GM18868 (cell line): Measurements from ENCODE around the gene SEL1L3.

Source experiments
- ATAC-seq: cut with Tn5 transposase; IDR thresholded peaks from one replicate; pipeline ENCODE4 v1.9.1; 2021; ENCODE audit warnings: mild to moderate bottlenecking, moderate library complexity; ENCODE audit not compliant: unreplicated experiment

SEL1L3 gene

DNA sequence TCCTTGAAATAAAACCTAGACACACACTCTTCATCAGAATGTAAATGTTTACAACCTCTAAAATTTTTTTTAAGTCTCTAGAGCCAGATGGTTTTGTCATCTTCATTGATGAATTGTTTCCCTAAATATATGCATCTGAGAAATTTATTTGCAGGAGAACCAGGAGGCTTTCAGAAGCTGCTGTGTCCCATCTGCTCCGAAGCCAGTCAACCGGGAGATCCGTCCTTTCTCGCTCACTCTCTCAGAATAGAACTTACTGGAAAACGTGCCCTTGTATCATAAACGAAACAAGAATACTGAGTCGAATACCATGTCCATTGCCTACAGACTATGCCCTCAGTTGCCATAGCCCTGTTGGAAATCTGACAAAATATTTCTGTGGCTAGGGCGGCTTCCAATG lies 103.7 kb downstream of the SEL1L3 start:
- no peak for ATAC-seq

- no peak for ATAC-seq
These were observed 105.3 kb downstream of the SEL1L3 start for GRCh38 chr4:25757452-25757851.

DNA sequence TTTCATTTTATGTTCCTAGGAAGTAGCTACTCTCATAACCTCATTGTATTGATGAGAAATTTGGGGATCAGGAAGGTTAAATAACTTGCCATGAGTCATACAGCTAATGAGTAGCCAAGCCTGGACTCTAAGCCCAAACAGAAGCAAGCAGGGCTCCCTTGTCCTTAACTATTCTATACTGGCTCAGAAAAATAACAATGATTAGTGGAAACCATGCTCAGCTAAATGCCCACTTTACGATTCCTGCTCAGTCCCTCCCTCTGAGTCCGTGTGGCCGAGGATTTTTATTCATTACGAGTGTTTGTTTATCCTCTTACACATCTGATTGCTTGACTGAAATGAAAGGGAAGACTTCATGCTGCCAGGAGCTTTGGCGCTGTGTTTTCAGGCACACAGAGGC lies 106.3 kb downstream of the SEL1L3 start:
- no peak for ATAC-seq

GRCh38 chr4:25755911-25756310 lies 106.9 kb downstream of the SEL1L3 start:
- ATAC-seq: no peak

DNA sequence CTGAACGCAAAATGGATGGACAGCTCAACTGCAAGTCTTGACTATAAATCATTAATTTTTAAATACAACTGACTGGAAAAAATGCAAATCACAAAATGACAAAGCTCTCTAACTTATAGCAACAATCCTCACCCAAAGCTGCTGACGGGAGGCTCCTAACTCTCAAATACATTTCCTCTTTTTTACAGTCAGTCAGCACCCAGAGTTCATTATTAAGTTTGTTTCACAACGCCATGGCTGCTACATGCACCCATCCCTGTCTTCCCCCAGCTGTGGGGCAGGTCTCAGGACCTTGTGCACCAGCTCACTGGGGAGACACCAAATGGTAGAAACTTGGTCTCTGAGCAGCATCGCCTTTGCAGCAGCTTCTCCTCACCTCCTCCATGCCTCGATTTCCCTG lies 109.5 kb downstream of the SEL1L3 start:
- ATAC-seq: no peak

DNA sequence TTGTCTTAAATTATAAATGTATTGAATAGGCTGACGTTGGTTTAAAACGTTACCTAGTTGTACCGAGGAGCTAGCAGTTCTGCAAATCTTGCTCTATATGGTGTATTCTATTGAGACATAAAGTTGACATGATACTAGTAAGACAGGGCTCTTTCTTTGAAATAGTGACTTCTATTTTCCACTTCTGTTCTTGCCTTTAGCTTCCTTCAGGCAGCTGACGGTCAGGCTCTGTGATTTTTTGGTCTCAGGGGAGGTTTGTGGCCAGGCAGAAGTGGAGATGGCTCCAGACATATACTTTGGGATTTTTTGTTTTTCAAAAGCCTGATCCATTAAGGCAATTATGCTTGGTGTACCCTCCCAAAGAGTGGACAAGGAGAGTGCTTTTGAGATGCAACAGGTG lies 111.9 kb downstream of the SEL1L3 start:
- ATAC-seq: no peak

GRCh38 chr4:25749150-25749794 lies 113.5 kb downstream of the SEL1L3 start:
- no peak for ATAC-seq

DNA sequence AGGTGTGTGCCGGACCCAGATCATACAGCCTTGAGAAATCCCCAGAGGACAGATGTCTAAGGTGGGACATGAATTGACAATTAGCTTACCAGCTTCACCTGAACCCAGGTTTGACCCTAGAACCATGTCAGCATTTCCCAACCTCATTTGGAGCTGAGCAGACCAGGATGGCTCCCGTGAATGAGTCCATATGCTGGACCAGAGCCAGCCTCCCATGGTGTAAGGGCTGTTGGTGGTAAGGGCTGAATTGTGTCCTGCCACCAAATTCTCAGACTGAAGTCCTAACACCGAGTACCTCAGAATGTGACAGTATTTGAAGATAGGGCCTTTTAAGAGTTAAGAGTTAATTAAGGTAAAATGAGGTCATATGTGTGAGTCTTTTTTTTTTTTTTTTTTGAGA lies 118.8 kb downstream of the SEL1L3 start:
- ATAC-seq: no peak

DNA sequence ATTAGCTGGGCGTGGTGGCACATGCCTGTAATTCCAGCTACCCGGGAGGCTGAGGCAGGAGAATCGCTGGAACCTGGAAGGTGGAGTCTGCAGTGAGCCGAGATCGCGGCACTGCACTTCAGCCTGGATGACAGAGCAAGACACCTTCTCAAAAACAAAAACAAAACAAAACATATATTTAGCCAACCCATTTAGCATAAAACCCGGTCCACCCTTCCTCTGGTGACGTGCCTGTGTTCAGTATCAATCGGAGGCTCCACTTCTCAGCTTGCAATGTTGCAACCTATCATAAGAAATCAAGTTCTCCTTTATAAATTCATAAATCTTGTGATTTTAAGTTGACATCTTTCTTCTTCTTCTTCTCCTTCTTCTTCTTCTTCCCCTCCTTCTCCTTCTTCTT lies 133.2 kb downstream of the SEL1L3 start:
- no peak for ATAC-seq

DNA sequence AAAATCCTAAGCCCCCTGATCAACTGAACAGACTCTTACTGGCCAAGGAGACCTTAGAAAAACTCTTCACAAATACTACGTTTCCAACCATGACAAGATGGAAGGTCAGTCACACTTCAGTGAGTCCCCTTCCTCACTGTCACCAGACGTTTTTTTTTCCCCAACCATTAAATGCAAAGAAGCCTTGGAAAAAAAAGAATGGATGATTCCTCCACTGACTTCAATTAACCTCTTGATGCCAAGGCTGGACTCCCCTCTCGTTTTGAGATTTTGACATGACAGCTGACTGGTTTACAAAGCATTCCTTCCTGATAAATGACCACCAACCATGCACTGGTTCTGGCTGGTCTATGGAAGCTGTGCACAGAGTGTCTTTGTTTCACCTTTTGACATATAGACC lies 133.9 kb downstream of the SEL1L3 start:
- no peak for ATAC-seq

- no peak for ATAC-seq
These were observed 134.9 kb downstream of the SEL1L3 start for GRCh38 chr4:25727711-25728493.

GRCh38 chr4:25725870-25726269 lies 136.9 kb downstream of the SEL1L3 start:
- no peak for ATAC-seq

- ATAC-seq: no peak
These were observed 139.4 kb downstream of the SEL1L3 start for GRCh38 chr4:25723409-25723808.

DNA sequence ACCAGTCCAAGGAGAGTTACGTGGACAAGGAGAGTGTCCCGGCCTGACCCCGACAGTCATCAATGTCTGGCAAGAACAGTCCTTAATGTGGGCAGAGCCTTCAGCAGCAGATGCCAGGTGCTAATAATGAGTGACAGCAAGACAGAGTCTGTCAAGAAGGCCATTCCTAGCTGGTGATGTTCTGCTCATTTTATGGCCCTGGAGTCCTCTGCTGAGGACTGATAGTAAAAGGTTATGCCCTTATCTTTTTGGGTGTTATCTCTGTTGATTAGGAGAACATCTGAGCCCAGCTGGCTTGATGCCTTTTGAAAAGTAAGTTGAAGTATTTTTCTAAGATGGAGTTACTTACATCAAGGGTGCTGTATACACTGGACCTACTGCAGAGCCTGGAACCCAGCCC lies 139.8 kb downstream of the SEL1L3 start:
- ATAC-seq: no peak

- no peak for ATAC-seq
These were observed 149.0 kb downstream of the SEL1L3 start for GRCh38 chr4:25713812-25714211.

DNA sequence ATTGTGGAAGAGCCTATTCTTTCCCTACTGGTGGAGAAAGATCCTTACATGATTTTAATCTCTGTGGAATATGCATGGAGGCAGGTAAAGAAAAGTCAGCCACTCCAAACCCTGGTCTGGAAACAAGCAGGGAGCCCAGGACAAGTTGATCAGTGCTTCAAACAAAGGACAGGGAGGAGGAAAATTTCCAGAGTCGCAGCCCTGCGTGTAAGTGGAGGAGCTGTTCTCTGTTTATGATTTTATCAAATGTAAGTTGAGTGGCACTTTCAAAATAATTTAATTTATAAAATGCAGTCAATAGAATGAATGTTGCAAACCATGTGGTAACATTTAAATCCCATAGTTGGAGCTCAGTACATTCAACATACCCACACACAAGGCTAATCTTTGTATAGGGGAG lies 150.2 kb downstream of the SEL1L3 start:
- ATAC-seq: no peak

GRCh38 chr4:25710637-25711036 lies 152.2 kb downstream of the SEL1L3 start:
- ATAC-seq: no peak

- no peak for ATAC-seq
These were observed 158.3 kb downstream of the SEL1L3 start for GRCh38 chr4:25704516-25704915.

- ATAC-seq: no peak
These were observed 158.9 kb downstream of the SEL1L3 start for GRCh38 chr4:25703731-25704388.

DNA sequence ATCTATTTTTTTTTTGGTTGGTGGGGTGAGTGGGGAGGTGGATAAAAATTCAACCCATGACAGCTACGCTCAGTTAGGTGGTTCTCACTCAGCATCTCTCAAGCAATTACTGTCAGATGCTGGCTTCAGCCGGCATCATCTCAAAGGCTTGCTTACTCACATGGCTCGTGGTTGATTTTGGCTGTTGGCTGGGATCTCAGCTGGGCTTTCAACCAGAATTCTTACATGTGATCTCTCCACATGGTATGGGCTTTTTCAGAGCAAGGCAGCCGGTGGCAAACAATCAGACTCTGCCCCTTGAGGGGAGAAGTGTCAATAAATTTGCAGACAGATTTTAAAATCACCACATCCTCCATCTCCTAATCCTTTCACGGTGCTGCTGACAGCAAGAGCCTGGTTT lies 159.9 kb downstream of the SEL1L3 start:
- no peak for ATAC-seq

DNA sequence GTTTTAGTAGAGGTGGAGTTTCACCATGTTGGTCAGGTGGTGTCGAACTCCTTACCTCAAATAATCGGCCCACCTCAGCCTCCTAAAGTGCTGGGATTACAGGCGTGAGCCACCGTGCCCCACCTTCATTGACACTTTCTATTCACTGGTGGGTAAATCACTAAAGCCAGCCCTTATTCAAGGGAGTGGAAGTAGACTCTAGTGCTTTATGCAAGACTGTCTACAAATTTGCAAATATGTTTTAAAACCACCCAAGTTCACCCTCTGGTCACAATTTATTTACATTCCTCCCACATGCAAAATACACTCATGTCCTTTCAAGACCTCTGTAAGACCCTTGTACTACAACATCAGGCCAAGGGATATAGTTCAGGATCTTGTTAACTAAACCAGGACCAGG lies 162.1 kb downstream of the SEL1L3 start:
- ATAC-seq: no peak

DNA sequence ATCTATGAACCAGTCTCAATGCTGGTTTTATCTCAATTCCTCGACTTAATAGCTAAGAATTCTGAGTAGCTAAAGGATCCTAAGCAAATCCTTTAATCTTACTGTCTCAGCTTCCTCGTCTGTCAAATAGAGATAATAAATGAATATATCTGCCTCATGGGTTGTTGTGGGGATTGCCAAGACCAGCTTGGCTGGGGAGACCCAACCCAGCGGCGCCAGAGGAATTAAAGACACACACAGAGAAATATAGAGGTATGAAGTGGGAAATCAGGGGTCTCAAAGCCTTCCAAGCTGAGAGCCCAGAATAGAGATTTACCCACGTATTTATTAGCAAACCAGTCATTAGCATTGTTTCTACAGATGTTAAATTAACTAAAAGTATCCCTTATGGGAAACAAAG lies 165.3 kb downstream of the SEL1L3 start:
- no peak for ATAC-seq
